SH-SY5Y (cell line): ENCODE data around the gene SENP1.

Experiments
- GATA2 ChIP-seq: IDR thresholded peaks from 2 replicates; pipeline ENCODE4 v1.6.1; 2011; ENCODE audit warnings: mild to moderate bottlenecking, low read depth, low read length
- GATA3 ChIP-seq: IDR thresholded peaks from 2 replicates; pipeline ENCODE4 v1.6.1; 2011; ENCODE audit warnings: low read depth, mild to moderate bottlenecking, low read length, moderate library complexity

SENP1 gene

DNA sequence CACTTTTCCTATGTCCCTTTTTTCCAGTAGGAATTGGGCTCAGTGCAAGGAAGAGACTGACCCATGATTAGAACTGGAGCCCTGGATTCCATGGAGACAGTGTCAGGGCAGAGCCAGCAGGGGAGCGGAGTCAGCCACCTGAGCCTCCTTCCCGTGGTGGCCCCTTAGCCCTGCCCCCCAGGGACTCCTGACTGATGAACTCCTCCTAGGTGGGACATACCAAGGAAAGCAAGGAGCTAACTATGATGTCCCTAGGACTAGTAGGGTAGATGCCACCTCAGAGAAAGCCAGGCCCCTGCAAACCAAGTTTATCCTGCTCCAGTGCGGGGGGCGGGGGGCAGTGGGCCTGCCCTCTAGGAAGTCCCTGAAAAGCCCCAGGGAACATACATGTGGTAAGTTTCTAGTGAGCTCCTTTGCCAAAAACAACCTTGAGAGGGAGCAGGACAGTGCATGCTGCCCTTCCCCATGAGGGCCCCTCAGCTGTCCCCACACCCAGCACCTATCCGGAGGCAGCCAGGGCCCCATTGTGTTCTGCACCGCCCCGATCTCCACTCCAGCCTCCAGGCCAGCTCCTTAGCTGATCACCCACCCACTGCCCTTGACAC lies 95.4 kb downstream of the SENP1 start:
- TF ChIP-seq GATA3 (no peak), GATA2 (no peak)

DNA sequence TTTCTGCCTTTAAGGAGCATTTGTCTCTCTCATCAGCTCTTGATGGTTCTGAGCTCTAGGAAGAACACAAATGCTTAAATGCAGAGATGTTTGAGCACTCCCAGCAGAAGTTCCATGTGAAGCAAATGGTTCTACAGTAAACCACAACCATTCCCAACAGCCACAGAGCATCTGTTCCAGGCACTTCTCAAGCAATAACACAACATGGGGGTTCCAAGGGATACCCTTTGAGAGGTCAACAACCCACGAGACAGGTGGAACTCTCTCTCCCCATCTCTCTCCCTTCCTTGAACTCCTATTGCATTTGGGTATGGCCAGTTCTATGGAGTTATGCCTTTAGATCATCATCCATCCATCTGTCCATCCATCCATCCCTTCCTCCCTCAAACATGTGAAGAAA lies 96.4 kb downstream of the SENP1 start:
- TF ChIP-seq GATA2 (no peak), GATA3 (no peak)

DNA sequence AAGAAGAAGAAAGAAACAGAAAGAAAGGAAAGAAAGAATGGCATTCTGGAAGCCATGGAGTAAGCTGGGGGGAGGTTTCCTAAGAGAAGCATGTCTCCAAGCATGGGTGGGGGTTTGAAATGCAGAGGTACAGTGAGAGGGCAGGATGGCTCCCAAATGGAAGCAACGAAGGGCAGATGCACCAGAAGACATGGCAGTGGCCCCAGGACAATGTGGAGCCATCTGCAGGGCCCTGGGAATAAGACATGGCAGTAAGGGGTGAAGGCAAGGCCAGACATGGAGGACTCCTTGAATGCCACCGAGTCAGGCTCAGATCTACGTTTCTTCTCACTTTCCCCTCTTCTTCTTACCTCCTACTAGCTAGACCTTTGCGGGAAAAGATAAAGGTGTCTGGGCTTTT lies 96.9 kb downstream of the SENP1 start:
- TF ChIP-seq GATA2 (no peak), GATA3 (no peak)

DNA sequence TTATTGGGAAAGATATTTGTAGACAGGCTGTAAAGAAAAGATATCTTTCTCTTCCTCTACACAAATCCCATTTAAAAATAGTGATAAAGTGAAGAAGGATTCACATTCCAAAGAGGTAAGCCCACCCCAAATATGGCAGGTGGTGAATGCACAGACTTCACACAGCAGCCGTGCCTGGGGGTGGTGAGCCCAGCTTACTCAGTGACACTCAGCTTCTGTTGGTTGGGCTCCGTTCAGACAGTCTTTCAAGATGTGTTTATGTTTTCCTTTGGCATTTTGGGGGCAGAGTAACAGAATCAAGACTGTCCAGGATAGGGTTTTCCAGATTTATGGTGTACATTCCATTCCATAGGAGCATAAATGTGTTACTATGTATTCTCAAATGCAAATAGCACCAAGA lies 97.5 kb downstream of the SENP1 start:
- TF ChIP-seq GATA2: no peak
- TF ChIP-seq GATA3: no peak

DNA sequence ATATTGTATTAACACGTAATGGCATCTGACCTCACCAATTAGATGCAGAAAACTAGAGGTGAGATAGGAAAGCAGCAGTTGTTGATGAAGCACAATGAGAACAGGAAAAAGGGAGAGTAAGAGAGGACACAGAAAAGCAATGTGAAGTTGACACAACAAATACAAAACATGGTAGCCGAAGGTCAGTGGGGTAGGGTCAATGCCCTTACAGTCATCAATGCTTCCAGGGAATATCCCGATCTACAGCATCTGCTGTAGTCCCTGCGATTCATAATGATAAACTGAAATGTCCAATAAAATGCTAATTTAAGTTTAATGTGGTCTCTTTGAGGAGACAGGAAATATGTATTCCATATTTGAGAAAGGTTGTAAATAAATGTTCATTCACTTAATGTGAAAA lies 98.7 kb downstream of the SENP1 start:
- TF ChIP-seq GATA2: no peak
- TF ChIP-seq GATA3: no peak

DNA sequence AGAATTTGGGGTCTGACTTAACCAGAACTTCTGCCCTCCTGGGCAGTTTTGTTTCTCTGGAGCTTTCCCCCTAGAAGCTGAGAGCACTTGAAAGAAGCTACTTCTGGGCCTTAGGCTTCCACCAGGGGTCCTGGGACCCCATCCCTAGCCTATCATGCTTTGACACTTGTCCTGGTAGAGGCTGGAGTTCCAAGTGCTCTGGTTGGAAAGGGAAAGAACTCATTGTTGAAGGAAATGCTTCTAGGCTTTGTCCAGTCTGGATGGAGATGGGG lies 100.2 kb downstream of the SENP1 start:
- TF ChIP-seq GATA2 (no peak), GATA3 (no peak)

DNA sequence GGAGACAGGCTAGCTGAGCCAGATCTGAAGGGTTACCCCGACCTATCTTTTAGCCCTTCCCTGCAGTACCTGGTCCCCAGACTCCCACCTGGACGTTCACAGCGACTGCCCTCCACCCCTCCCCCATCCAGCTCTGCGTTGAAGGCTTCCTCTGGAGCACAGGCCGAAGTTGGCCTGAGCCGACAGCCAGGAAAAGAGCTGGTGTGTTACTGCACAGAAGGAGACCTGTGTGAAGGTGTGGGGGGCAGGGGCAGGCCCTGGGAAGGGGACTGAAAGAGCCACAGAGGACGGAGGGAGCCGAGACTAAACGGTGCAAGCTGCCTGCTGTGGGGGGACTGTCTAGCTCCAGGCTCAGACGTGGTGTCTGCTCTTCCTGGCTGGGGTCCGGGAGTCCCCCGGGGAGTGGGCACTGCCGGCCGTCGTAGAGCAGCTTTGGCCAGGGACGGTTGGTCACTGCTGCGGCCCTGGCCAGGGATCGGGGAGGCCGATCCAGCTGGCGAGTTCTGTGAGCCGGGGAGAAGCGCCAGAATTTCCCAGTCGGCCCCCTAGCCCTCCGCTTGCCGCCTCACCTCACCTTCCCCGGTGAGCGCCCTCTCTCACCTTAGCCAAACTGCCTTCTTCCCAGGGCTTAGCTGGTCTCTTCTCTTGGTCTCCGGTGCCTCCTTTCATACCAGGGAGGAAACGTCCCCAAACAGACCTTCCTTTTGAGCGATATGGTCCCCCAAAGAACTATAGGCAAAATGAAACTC lies 100.7 kb downstream of the SENP1 start:
- no peak for TF ChIP-seq GATA2
- no peak for TF ChIP-seq GATA3

DNA sequence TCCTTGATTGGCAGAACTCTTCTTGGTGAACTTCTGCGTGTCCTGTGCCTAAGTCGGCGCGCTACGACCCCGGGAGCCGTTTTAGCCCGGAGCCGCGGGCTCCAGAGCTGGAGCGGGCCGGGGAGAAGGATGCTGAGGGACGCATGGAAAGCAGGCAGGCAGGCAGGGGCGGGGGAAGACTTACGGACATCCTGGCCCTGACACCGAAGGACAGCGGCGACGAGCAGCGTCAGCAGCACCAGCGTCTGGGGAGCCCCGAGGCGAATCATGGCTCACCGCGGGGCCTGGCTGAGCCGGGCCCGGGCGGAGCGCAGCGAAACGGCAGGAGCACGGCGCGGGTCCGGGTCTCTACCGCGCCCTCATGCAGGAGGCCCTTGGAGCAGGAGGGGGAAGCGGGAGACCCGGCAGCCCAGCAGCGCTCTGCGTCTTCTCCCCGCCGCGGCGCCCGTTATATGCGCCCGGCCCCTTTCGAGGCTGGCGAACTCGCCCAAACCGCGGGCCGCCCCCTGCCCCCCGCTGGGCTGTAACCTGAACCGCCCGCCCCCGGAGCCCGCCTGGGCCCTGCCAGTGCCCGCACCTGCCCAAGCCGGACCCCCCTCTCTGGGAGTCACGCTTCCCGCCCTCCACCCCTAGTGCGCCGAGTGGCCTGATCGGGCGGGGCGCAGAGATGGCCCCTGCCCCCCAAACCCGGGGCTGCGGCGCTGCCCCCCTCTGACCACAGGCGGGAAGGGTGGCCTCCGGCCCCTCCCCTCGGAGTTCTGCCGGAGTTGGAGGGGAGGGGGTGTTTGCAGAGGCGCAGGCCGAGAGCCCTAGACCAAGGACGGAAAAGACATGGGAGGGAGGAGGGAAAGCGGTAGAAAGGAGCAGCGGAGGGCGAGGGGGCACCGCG lies 101.6 kb downstream of the SENP1 start, which contains the start of gene COL2A1:
TSS of gene COL2A1 (minus strand) at position 424 of the 889 bp plus-strand sequence. CDS start at position 269, 155 bp downstream.
- TF ChIP-seq GATA2: no peak
- no peak for TF ChIP-seq GATA3

DNA sequence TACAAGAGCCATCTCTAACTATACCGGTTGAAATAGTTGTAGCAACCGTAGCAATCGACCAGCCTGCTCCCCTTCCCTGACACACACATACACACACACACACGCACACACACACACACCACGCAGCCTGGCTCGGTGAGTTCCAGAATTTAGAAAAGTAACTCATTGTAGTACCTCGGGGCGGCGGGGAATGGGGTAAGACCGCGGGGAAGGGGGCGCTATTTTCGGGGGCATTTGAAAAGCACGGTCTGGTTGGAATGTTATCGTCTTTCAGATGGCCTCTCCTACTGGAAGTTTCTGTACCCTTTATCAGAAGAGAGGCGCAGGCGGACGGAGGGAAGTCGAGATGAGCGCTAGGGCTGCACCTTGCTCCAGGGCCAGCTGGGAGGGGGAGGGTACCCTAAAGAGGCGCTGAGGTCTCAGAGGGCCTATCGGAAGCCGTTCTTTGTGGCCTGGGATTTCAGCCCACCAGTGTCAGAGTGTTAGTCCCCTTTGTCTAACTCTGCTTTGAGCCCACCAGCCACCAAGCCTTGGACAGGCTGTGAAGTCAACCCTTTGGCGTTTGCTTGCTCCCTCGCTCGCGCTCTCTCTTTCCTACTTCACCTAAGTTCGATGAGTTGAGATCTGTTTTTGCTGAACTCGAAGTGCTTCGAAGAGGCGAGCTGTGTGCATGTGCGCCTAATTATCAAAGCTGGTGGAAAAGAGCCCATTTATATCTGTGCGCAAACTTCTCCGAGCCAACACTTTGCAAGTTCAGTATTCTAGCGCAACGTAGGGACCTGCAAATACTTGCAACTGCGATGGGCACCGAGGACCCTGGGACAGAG lies 102.4 kb downstream of the SENP1 start:
- no peak for TF ChIP-seq GATA2
- no peak for TF ChIP-seq GATA3

DNA sequence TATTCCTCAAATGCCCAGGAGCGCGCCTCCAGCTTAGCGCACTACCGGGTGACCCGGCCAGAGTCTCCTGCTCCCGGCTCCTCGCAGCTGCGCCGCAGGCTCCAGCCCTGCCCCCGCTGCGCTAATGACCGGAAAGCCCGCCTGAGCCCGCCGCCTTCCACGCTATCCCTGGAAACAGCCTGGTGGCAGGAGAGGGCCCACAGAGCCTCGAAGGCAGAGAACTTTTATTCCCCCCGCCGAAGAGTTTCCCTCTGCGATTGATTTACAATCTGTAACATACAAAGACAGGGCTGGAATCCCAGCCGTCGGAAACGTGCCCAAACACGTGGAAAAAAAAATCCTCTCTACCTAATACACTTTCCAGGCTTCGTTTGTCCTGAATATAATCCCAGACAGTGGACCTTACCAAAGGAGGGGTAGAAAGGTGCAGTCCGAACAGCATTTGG lies 103.1 kb downstream of the SENP1 start:
- TF ChIP-seq GATA2: no peak
- no peak for TF ChIP-seq GATA3

DNA sequence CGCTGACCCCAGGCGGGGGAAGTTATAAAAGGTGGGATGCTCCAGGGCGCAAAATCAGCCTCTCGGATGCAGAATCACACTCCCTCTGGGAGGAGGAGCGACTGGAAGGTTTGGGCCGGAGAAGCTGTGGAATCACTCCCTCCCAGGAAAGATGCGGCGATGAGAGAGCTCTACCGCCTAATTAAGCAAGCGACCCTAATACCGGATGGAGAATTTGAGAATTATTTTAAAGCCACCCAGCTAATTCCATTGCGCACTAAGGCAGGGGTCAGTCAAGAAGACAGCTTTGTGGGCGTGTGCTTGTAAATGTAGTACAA lies 103.5 kb downstream of the SENP1 start:
- no peak for TF ChIP-seq GATA3
- no peak for TF ChIP-seq GATA2

DNA sequence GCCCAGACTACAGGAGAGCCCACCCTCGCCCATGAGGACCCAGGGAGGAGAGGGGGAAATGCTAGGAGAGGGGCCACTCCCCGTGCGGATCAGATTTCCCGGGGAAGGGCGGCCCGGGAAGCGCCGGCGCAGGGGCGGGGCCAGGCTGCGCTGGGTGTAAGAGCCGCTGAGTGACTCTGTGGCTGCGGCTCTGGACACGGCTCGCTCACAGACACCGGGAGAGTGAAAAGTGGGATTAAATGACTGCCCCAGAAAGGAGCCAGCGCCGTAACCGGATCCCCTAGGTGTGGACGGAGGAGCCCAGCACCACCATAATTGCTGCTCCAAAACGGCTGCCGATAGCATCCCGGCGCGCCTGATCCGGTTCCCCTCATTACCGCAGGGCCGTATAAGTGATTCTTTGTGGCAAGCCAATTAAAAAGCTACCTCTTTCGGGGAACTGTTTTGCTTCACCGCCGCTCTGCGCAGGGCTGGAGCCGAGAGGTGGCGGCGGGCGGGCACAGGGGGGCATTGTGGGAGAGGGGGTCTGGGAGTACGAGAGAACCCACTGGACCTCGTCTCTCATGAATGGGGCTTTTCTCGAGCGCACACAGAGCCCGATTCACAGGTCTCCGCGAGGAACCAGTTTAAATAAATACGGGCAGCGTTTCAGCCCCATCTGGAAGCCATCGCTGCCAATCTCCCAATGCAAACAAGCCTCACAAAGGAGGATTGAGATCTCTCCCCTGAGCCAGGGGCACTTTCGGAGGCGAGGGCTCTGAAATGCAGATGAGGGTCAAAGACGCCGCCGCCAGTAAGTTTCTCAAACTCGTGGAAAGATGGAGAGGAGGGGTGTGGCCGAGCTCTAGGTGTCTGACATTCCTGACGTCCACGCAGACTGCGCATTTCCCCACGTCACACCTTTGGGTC lies 104.1 kb downstream of the SENP1 start:
- TF ChIP-seq GATA2 (no peak), GATA3 (no peak)
